Measurements from ENCODE around the gene NUFIP1.
A peak's percentile ranks its signal among the peaks of the same experiment; 100 is the strongest.
"Not testable (repeated sequence)": the region's sequence is repeated elsewhere in the genome, so short reads cannot be mapped to it uniquely, and the experiment has no call there.

NUFIP1 gene

DNA sequence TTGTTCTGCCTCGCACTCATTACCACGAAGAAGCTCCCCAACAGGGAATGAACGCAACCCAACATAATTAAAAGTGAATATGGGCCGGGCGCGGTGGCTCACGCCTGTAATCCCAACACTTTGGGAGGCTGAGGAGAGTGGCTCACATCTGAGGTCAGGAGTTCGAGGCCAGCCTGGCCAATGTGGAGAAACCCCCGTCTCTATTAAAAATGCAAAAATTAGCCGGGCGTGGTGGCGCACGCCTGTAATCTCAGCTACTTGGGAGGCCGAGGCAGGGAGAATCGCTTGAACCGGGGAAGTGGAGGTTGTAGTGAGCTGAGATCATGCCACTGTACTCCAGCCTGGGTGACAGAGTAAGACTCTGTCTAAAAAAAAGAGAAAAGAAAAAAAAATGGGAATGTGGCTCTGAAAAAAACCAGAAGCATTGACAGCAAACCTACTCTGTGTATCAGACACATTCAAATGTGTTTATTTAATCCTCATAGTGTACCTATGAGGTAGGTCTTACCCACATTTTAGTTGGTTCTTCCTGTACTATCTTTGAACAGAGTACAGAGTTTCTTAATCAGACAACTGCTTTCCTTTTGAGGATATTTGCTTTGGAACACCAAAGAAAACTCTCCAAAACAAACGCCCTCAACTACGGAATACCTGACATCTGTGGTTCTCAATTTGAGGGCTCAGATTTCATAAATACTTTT is 70.0 kb downstream of the NUFIP1 start:
- no peak for DNase-seq

DNA sequence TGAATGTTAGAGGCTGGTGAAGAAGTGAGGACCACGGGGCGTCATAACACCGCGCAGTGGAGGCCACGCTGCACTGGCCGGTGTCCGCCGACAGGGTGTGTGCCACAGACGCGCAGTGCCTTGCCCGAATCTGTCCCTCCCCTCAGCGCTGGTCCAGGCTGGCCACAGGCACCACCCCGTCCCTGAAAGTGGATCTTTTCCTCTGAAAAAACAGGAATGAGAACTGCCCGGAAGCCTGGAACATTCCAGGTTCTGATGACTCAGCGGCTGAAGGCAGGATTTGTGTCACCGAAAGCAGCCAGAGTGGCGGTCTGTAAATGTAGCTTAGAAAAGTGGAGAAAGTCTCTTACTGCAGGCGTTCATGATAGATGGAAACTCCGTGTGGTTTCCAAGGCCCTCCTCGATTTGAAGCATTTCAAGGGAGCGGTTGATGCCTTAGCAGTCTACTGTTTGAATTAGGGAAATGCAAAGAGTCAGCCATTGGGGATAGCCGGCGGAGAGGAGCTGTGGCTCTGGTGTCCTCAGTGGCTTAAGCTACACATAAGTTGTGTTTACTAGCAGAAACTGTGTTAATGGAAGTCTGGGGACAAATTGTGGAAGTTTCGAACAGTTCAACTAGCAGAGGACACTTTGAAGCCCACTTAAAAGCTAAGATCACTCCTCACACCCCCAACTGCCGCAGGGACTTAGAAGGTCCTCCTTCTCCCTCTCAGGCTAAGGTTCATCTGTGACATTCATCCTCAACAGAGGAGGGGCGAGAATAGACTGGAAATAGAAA is 70.8 kb downstream of the NUFIP1 start:
- peak; percentile 94 for DNase-seq

DNA sequence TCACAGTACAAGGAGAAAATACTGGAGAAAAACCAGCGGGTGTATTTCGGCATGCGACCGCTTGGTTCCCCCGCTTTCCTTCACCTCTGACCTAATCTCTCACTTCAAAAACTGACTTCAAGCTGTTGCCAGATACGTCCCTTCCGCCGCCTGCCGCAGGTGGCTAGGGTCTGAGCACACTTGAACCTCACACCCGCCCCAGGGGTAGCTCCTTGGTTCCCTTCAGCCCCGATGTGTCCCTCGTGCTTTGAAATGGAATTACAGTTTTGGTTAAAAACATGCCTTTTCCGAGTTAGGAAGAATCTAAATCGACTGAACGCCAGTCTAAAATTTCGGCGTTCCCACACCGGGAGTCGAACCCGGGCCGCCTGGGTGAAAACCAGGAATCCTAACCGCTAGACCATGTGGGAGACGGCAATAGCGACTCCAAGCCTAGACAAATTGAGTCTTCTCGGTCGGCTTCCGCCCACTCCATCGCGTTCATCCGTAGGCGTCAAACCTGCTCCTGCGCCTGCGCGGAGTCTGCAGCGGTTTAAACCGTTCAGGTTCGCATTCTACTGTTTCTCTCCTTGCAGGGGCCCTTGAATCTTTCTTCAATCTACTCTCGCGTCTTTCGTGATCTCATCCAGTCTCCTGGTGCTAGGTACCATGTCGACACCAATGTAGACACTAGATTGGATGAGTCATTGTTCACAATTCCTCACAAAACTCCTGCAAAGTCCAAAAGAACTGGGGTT is 71.5 kb downstream of the NUFIP1 start:
- DNase-seq, result peak; percentile 98

DNA sequence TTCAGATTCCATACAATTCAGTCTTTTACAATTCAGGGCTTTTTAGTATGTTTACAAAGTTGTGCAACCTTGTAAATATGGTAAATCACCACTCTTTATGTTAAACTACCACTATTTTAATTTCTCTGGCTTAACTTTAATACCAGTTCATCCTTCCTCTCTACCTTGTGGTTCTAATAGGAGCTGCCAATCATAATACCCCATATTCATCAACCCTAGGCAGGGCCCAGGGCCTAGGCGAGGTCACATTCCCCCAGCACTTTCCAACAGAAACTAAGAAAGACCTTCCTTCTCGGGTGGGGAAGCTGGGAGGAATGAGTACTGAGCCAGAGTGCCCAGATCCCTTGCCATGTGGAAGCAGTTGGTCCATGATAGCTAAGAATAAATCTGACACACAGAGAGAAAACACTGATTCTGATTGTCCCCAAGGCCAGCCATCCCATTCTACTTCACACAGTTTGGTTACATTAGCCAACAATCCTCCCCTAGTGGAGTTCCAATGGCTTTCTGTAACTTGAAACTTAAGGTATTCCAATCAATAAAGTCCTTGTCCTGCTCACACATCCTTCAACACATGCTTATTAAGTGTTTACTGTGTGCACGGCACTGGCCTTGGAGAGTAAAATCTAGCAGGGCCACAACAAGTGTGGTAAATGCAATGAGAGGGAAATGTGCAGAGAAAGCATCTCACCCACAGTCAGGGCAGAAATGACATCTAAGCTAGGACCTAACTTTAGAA is 76.8 kb downstream of the NUFIP1 start:
- DNase-seq, result no peak

DNA sequence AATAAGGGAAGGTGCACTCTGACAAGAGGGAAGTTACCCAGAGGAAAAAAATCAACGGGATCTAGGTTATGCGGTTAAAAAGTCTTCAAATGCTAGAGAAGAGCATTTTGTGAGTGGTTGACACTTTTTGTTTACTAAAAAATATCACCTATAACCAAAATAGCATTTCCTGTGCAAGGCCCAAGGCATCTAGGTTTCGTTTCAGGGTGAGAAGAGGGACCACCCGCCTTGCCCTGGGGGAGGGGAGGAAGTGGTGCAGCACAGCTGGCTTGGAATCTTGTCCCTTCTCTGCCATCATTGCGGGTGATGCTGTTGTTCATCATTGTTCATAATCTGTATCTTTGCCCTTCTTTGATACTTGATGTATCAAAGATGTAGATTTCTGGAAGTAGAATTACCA is 80.6 kb downstream of the NUFIP1 start:
- no peak for DNase-seq

DNA sequence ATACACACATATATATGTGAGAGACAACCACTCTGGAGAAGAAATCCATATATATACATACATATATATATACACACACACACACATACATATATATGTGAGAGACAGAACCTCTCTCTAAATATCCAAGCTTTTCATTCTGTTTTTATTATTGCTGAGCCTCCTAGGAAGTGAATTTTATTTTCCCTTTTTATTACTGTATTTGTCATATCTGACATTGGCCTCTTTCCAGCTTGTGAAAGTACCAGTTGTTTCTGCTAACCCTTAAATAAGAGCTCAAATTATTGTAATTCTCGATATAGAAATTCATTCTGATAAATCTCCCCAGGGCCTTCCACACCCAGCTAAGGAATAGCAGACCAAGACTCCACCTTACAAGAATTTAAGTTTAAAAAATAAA is 81.0 kb downstream of the NUFIP1 start:
- DNase-seq, result no peak

DNA sequence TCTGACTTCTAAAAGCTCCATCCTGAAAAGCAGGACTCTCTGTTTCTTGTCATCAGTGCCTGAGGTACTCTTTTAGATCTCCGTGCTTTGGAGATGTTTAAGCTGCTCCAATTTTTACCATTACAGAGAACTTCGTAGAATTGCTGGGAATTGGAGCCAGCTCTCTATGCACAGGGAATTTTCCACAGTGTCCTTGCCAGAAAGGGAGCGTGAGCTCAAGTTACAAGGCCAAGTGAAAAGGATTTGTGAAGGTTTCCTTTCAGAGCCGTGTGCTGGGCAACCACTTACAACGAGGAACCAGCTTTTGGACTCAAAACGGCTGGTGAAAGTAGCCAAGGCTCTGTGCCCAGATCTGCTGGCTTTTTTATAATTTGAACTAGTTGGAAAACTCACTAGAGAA is 82.6 kb downstream of the NUFIP1 start:
- peak; percentile 9 for DNase-seq

DNA sequence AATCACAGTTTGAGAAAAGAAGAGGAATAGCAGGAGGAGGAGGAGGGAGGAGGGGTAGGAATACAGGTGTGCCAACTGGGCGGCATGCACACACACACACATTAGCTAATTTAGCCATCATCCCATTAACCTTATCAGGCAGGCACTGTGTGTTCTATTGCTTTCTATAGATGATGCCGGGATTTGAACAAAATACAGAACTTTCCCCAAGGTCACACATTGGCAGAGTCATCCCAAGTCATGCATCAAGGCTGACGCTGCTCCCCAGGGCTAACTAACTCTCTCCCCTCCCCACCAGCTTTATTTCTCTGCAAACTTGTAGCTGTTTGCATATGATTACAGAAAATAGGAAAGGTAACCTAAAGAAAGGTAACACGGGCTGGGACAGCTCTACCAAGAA is 83.0 kb downstream of the NUFIP1 start:
- no peak for DNase-seq

DNA sequence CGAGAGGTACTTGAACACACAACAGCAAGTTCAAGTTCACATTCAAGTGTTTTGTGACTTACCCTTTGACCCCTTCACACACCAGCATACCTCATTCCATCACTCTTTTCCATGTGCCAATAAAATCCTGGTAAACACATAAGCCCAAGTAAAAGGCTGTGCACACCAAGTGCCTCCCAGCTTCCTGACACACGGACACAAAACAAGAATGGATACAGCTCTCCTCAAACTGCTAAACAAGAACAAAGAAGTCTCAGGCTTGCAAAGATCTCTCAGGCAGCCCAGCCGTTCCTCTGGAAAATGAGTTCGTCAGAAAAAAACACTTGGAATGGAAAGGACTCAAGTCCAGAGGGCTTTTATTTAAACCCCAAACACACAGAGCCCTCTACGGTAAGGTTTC is 83.7 kb downstream of the NUFIP1 start:
- DNase-seq, result no peak

DNA sequence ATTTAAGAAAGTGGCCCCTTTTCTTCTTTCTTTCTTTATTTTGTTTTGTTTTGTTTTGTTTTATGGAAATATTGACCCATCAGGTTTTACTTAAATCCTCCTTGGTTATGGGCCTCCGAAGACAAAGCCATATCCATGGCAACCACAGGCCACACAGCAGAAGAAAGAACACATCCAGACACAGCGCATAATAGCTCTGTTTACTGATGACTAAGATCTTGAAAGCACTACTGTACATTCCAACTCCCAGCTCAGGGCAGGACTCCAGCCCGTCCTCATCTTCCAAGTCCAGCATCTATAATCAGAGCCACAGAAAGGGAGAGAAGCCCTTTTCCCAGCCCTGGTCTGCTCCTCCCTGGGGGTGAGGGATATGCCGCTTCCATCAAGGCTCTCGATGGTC is 84.3 kb downstream of the NUFIP1 start:
- DNase-seq, result peak; percentile 62

DNA sequence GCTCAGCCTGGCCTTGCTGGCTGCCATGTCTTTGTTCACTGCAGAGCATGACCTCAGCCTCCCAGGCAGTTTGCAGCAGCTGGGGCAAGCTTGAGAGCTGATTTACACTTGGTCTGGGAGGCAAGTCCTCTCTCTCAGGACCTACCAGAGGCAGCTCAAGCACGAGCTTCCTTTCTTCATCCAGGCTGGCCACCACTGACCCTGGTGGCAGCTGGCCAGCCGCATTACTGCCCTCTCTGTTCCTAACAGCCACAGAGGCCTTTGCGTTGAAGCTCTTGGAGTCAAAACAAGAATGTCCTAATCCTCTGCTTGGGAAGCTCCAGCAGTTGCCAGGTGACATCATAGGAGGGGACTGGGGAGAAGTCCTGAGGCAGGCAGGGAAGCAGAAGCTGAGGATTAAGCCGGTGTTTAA is 85.7 kb downstream of the NUFIP1 start:
- DNase-seq, result peak; percentile 35

DNA sequence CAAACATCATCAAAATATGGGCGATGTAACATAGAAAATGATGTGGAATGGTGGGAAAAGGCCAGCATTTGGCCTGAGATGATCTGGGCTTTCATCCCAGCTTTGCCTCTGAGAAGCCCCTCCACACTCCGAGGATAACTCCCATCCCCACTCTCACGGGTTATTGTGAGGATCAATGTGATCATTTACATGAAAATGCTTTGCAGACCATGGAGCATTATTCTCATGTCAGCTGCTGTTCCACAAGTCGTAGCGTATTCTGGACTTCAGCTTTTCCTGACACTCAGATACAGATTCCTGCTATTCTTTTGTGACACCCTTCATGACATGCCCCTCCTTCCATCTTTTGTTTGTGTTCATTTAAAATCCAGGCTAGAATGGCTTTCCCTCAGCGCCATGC is 86.5 kb downstream of the NUFIP1 start:
- no peak for DNase-seq

DNA sequence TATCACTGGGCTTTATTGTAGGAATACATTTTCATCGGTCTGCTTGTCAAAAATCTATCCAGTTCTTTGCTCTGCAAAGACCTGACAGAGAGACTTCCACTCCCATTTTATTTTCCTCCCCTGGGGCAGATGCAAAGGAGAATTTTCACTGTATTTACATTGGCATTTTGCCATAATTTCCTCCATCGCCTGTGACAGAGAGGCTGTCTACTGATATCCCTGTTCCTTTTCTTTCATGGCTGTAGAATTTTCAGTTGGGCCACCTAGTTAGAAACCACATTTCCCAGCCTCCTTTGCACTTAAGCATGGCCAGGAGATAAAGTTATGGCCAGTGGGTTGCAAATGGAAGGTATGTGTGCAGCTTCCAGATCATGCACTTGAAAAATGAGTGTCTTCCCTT is 89.3 kb downstream of the NUFIP1 start:
- no peak for DNase-seq

DNA sequence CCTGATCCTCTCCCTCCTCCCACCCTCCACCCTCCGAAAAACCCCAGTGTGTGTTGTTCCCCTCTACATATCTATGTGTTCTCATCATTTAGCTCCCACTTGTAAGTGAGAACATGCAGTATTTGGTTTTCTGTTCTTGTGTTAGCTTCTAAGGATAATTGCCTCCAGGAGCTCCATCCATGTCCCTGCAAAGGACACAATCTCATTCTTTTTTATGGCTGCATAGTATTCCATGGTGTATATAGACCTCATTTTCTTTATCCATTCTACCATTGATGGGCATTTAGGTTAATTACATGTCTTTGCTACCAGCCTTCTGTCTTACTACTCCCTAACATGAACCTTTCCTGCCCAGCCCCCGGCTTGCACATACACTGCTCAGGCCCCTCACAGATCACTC is 91.0 kb downstream of the NUFIP1 start:
- DNase-seq, result not testable (repeated sequence)

DNA sequence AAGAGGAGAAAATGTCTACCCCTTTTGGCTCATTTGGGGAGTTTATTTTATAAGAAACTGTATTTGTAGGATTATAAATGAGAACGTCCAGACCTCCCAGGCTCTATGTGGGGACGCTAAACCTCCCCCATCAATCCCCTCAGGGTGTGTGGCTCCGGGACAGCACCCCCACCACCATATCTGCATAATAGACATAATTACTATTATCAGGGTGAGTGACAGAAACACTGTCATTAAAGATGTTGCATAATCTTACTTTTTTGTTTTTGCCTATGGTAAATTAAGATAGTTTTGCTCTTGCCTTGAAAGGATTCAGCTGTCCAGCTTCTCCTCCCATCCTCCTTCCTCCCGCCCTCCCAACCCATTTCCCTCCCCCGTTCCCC is 93.3 kb downstream of the NUFIP1 start:
- no peak for DNase-seq

DNA sequence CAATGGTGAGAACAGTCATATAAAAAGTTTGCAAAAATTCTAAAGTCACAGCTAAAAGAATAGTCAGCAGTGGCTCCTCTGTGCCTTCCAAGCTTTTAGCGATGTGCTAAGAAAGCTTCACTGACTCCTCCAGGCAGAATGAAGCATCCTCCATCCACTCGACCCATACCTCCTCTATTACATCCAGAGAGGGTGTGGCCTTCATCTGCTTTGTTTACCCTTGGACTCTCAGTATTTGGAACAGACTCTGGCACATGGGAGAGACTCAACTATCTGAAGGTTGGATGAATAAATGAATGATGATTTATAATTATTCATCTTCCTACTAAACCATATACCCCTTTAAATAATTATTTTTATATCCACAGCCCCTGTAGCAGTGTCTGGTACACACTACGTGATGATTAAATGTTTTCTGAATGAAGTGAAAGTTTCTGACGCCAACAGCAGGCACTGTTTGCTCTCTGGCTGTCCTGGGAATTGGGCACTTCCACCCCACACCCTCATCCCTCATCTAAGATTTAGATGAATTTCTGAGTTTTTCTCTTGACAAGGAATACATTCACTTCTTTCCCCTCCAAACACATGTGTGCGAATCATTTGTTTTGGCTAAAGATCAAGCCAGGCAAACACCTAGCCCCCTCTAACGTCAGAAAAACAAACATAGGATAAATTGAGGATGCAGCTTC is 93.9 kb downstream of the NUFIP1 start:
- no peak for DNase-seq

DNA sequence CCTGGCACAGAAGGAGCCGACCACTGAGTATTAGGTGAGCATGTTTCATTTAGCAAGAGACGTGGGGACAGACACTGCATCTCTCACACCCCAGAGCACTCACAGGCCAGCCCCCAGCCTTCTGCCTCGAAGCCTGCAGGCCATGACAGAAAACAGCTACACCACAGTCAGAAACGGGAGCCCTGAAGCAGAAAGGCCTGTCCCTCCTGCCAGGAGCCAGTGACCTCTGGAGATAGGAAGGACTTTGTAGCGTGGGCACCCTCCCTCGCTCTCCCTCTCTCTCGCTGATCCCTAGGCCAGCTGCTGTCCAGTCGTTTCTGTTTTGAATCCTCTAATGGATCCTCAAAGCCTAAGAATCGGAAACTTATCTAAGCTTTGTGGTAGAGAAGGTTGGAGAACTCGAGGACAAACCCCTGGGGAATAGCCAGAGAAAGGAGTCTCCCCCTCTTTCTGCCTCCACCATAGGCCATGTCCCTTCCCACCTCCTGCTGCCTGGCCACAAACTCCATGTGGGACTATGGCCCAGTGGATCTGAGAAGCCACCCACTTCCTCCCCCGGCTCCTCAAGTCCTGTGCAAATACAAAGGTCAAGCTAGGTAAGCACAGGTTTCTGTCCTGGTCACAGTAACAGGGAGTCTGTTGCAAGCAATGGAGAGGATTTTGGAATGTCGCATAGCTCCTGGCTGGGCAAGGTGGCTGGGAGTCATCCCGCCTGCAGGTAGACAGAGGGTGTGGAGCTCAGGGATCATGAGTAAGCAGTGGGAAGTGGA is 95.1 kb downstream of the NUFIP1 start:
- no peak for DNase-seq

All from amniotic stem cell (primary cell).